ENCODE results near the gene TMEM106C.
"Not testable (repeated sequence)": the region's sequence is repeated elsewhere in the genome, so short reads cannot be mapped to it uniquely, and the experiment has no call there.

TMEM106C gene

GRCh38 chr12:47949441-47950341 is 13.7 kb upstream of the TMEM106C start:
- peak; percentile 65 to 72 for DNase-seq

GRCh38 chr12:47950856-47951468 is 12.4 kb upstream of the TMEM106C start:
- no peak for DNase-seq

GRCh38 chr12:47954058-47954457 is 9.3 kb upstream of the TMEM106C start:
- DNase-seq: no peak

DNA sequence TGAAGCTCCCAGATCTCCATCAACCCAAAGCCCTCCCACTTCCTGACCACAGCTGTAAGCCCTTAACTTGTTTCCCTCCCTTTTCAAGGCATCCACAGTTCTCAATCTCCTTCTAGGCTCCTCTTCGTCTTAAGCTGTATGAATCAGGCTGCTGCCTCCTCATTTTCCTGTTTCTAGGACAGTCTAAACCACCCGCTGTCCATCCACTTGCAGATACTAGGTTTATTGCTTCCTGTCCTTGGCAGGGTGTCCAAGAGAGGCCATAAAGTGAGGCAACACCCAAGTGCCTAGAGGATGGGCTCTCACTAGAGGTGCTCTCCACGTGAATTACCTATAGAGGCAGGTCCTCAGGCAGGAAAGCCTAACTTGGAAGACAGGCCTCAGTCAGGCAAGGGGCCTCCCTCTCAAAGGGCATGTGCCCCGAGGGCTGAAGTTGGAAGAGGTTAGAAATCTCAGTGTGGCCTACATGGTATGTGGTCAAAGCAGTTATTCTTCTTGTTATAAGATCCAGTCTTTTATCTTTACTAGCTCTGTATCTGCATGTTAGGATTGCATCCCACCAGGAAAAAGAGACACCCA is 8.8 kb upstream of the TMEM106C start:
- DNase-seq: no peak

- no peak for DNase-seq
Observed at GRCh38 chr12:47955059-47955458, 8.3 kb upstream of the TMEM106C start.

DNA sequence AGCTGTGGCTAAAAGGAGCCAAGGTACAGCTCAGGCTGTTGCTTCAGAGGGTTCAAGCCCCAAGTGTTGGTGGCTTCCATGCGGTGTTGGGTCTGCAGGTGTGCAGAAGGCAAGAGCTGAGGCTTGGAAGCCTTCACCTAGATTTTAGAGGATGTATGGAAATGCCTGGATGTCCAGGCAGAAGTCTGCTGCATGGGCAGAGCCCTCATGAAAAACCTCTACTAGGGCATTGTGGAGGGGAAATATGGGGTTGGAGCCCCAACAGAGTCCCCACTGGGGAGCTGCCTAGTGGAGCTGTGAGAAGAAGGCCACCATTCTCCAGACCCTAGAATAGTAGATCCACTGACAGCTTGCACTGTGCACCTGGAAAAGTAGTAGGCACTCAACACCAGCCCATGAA is 5.7 kb upstream of the TMEM106C start:
- DNase-seq: not testable (repeated sequence)

- no peak for DNase-seq
Observed at GRCh38 chr12:47962198-47962597, 1.2 kb upstream of the TMEM106C start.

DNA sequence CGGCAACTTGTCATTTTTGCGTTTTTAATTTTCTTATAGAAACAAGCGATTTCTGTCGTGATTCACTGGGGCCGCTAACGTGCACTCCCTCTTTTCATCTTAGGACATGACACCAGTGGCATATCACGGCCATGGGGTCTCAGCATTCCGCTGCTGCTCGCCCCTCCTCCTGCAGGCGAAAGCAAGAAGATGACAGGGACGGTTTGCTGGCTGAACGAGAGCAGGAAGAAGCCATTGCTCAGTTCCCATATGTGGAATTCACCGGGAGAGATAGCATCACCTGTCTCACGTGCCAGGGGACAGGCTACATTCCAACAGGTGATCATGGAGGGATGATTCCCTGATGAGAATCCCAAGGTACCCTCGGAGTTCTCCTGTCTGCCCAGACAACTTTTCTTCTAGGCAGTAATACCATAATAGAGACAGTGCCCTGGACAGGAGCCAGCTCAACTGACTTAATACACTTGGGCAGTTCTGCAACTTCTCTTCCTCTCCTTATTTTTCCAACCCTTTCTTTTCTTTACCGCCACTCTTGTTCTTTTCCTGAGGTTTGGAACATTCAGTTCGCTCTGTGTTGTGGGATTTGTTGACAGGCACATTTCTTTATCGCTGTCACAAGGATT is 821 bp downstream of the TMEM106C start:
- DNase-seq: peak; percentile 20 to 24

GRCh38 chr12:47965581-47965980 is 2.2 kb downstream of the TMEM106C start:
- DNase-seq: no peak

- no peak for DNase-seq
Observed at GRCh38 chr12:47967461-47968321, 4.3 kb downstream of the TMEM106C start.

DNA sequence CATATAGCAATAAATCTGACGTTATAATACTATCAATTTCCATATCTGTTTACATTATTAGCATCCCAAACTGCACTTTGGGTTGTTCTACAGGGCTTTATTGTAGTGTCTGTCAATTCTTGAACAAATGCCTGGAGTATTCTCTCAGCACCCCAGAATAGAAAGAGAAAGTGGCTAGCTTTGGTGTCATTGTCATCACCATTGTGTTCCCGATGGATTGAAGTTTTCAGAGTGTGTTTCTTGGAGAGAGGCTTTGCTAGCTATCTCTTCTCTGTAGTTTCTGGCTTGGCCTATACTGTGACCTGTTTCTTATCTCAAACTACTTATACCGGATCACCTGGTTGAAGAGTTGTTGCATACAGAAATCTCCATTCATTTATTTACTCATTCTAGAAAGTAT is 6.4 kb downstream of the TMEM106C start:
- no peak for DNase-seq

DNA sequence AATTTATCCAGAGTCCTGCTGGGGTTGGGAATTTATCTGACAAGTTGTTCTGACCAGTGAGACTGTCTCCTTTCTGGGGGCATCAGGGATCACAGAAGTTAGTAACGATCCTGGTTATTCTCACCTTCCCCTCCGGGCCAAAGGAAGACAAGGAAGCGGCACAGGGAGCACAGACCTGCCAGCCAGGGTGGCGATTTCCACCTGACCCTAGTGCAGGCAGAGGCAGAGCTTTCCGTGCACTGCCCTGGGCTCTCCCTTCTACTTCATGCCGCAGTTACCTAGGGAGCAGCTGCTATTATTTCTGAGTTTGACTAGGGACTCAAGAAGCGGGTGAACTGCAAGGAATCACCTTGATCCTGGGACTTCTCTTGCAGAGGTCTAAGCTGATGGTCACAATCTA is 7.4 kb downstream of the TMEM106C start:
- no peak for DNase-seq

GRCh38 chr12:47972895-47973294 is 9.5 kb downstream of the TMEM106C start:
- no peak for DNase-seq

- DNase-seq: no peak
Observed at GRCh38 chr12:47973870-47974269, 10.5 kb downstream of the TMEM106C start.

DNA sequence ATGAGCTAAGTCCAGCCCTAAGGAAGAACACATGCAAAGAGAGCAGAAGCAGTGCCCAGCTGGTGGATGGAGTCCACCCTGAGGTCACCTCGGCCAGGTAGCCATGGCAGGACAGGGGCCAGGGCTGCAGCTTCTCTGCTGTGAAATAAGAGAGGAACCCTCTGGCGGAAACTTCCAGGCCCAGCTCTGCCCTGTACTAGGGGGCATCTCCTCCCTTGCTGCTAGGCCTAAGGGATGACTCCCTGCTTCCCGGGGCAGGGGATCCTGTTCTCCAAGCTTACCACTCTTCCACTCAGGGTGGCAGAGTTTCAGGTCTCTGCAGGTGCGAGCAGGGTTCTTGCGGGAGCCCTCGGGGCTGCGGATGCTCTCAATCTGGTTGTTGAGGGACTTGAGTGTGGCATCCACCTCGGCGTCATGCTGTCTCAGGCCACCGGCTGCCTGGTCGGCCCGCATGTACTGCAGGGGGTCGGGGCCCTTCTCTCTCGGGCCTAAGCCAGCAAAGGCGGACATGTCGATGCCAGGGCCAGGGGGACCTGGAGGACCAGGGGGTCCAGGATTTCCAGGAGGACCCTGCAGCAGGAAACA is 11.7 kb downstream of the TMEM106C start:
- no peak for DNase-seq

DNA sequence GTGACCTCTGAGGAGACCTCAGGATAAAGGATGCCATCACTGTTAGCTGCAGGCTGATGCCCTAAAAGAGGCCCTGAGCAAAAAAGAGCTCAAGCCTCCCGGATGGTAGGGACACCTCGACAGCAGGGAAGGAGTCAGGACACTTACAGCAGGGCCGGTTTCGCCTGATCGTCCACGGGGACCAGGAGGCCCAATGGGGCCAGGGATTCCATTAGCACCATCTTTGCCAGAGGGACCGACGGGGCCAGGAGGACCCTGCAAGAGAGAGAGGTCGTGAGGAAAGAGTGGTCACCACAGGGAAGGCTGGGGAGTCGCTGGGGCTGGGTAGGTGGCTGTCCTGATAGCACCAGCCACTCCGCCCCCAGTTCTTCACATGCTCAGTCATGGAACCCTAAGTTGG is 12.4 kb downstream of the TMEM106C start:
- DNase-seq: no peak

DNA sequence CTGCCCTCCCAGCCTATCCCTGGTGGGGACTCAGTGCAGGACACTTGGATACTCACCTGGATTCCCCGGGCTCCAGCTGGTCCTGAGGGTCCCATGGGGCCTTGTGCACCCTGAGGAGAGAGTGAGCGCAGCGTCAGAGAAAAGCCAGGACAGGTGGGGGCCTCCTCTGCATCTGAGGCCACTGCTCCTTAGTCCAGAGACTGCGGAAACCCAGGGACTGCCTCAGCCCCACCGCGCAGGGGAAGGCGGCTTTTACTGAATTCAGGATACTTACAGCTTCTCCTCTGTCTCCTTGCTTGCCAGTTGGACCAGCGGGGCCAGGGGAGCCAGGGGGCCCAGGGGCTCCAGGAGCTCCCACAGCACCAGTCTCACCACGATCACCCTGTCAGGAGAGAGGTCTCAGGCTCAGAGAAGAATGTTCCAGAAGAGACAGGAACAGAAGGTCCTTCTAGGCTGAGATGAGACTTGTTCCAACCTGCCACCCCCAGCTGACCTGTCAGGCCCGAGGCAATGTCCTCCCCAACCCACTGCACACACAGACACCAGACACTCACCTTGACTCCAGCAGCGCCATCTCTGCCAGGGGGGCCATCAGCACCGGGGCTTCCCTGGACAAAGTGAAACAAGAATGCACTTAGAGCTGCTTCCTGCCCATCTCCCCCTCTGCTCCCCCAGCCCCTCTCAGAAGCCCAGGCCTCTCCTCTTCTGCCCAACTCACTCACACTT is 13.8 kb downstream of the TMEM106C start:
- DNase-seq: no peak

DNA sequence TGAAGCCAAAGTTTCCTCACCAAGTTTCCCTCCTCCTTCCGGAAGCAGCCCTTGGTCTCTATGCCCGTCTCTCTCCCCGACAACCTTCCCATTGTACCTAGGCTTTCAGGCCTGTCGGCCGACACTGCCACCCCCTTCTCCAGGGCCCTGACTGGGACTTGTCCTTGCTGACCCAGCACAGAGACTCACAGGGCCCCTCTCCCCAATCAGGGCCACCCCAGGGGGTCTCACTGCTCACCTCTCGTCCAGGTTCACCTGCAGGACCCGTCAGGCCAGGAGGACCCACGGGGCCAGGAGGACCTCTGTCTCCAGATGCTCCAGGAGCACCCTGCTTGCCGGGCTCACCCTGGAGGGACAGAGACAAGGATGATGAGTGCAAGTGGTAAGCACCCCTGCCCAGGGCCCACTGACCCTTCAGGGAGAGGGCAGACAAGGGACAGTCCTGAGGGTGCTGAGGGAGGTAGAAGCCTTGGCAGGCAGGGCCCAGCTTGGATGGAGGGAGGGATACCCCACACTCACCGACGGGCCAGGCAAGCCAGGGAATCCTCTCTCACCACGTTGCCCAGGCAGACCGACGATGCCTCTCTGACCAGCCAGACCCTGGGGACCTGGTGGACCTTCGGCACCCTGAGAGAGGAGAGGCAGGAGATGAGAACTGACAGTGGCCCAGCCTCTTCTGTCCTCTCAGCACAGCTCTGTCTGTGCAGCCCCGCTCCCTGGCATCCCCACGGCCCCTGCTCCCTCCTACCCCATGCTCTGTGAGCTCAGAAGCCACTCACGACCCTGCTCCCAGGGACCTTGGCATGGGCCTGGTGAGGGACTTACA is 14.6 kb downstream of the TMEM106C start:
- no peak for DNase-seq

- no peak for DNase-seq
Observed at GRCh38 chr12:47978598-47978873, 15.1 kb downstream of the TMEM106C start.

GRCh38 chr12:47979166-47979565 is 15.8 kb downstream of the TMEM106C start:
- no peak for DNase-seq

DNA sequence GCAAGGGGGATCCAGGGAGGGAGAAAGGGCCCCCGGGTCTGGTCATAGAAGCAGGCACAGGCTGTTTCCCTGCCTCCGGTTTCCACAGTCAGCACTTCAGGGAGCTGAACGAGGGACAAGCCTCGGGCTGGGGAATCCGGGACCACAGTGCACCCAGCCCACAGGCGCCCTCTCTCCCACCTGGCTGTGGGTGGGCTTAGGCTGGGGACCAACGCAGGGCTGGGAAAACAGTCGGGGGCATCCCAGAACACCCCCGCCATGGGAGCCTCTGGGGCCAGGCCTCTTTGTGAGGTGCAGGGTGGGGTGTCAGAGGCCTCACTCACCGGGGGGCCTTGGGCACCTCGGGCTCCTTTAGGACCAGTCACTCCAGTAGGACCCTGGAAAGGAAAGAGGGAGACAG is 16.3 kb downstream of the TMEM106C start:
- DNase-seq: no peak
